GM23338 (cell line): ENCODE measurements around the gene DCN. TPM values are rescaled to one million over a fixed set of nuclear protein-coding genes. Genes with fewer than 3 reads are reported as not detected.

Source experiments
- ATAC-seq: fragments of 200-7000 bp; cut with Tn5 transposase; 3 replicates; pipeline ENCODE4 v1.9.1; 2020
- DNase-seq: peaks from one replicate; pipeline ENCODE4 v3.0.0-alpha.2; 2015; ENCODE audit warnings: low spot score
- H2AFZ ChIP-seq: fragments of 200-600 bp; sonication (generic); 2 replicates; pipeline ENCODE4 v1.8.0; 2016; ENCODE audit warnings: antibody characterized with exemption, mild to moderate bottlenecking, moderate library complexity
- H3F3A ChIP-seq: fragments of 200-600 bp; sonication (generic); replicated peaks from 2 replicates; pipeline ENCODE4 v1.8.0; 2017; ENCODE audit warnings: antibody characterized with exemption, mixed run types, low read depth
- H3K27ac ChIP-seq: fragments of 200-600 bp; sonication (generic); 2 replicates; pipeline ENCODE4 v1.6.1; 2016; ENCODE audit warnings: low read depth
- H3K27me3 ChIP-seq: fragments of 200-600 bp; sonication (generic); 2 replicates; pipeline ENCODE4 v1.8.0; 2016; ENCODE audit warnings: mild to moderate bottlenecking, mixed run types, moderate library complexity; ENCODE audit not compliant: insufficient read depth
- H3K36me3 ChIP-seq: fragments of 200-600 bp; sonication (generic); 2 replicates; pipeline ENCODE4 v1.8.0; 2016; ENCODE audit warnings: mild to moderate bottlenecking; ENCODE audit not compliant: insufficient read depth
- H3K4me1 ChIP-seq: fragments of 200-600 bp; sonication (generic); 2 replicates; pipeline ENCODE4 v1.8.0; 2016; ENCODE audit warnings: mild to moderate bottlenecking, moderate library complexity; ENCODE audit not compliant: insufficient read depth
- H3K4me2 ChIP-seq: fragments of 200-600 bp; sonication (generic); 2 replicates; pipeline ENCODE4 v1.7.1; 2017; ENCODE audit warnings: mixed run types
- H3K4me3 ChIP-seq: fragments of 200-600 bp; sonication (generic); 2 replicates; pipeline ENCODE4 v1.6.1; 2016; ENCODE audit warnings: mixed run types
- H3K79me2 ChIP-seq: fragments of 200-600 bp; sonication (generic); replicated peaks from 2 replicates; pipeline ENCODE4 v1.8.0; 2017; ENCODE audit warnings: mild to moderate bottlenecking; ENCODE audit not compliant: insufficient read depth
- H3K9me2 ChIP-seq: fragments of 200-600 bp; sonication (generic); 2 replicates; pipeline ENCODE4 v1.8.0; 2017; ENCODE audit not compliant: insufficient read depth
- H4K20me1 ChIP-seq: fragments of 200-600 bp; sonication (generic); replicated peaks from 2 replicates; pipeline ENCODE4 v1.8.0; 2017; ENCODE audit warnings: mild to moderate bottlenecking; ENCODE audit not compliant: insufficient read depth
- H3K27ac Mint-ChIP-seq: 2 replicates; pipeline ENCODE4 v1.8.0; 2020; ENCODE audit warnings: inconsistent platforms, mild to moderate bottlenecking, moderate library complexity, mixed read lengths
- H3K27me3 Mint-ChIP-seq: 3 replicates; pipeline ENCODE4 v1.8.0; 2022; ENCODE audit warnings: low read depth, mild to moderate bottlenecking, moderate library complexity, mixed read lengths, inconsistent platforms; ENCODE audit not compliant: insufficient read depth, poor library complexity
- H3K36me3 Mint-ChIP-seq: 3 replicates; pipeline ENCODE4 v1.8.0; 2021; ENCODE audit warnings: low read depth, mild to moderate bottlenecking, inconsistent platforms, moderate library complexity, mixed read lengths
- H3K4me1 Mint-ChIP-seq: 3 replicates; pipeline ENCODE4 v1.8.0; 2020; ENCODE audit warnings: mild to moderate bottlenecking, inconsistent platforms, mixed read lengths
- H3K4me3 Mint-ChIP-seq: 3 replicates; pipeline ENCODE4 v1.8.0; 2021; ENCODE audit warnings: moderate library complexity, mild to moderate bottlenecking, inconsistent platforms, mixed read lengths
- H3K9me3 Mint-ChIP-seq: 3 replicates; pipeline ENCODE4 v1.8.0; 2020; ENCODE audit warnings: moderate library complexity, mild to moderate bottlenecking, inconsistent platforms, mixed read lengths
- CREB1 ChIP-seq: fragments of 250-450 bp; sonication (Bioruptor Pico); IDR thresholded peaks from 2 replicates; pipeline ENCODE4 v1.5.0; 2020; ENCODE audit warnings: low read depth, mild to moderate bottlenecking, moderate library complexity
- ETS1 ChIP-seq: IDR thresholded peaks from 2 replicates; pipeline ENCODE4 v1.6.1; 2016; ENCODE audit warnings: antibody characterized with exemption
- EZH2 ChIP-seq: fragments of 200-600 bp; sonication (generic); IDR thresholded peaks from one replicate; pipeline ENCODE4 v1.8.0; 2017; ENCODE audit warnings: antibody characterized with exemption, mild to moderate bottlenecking, low read depth; ENCODE audit not compliant: unreplicated experiment
- EZH2phosphoT487 ChIP-seq: fragments of 200-600 bp; sonication (generic); IDR thresholded peaks from one replicate; pipeline ENCODE4 v1.8.1; 2018; ENCODE audit warnings: antibody characterized with exemption; ENCODE audit not compliant: unreplicated experiment
- JUNB ChIP-seq: IDR thresholded peaks from one replicate; pipeline ENCODE4 v1.6.1; 2016; ENCODE audit warnings: antibody characterized with exemption; ENCODE audit not compliant: unreplicated experiment
- NANOG ChIP-seq: IDR thresholded peaks from 2 replicates; pipeline ENCODE4 v1.6.1; 2016; ENCODE audit warnings: antibody characterized with exemption, borderline replicate concordance
- POLR2AphosphoS5 ChIP-seq: IDR thresholded peaks from 2 replicates; pipeline ENCODE4 v1.6.1; 2016; ENCODE audit warnings: antibody characterized with exemption, low read depth
- STAT1 ChIP-seq: IDR thresholded peaks from one replicate; pipeline ENCODE4 v1.6.1; 2016; ENCODE audit warnings: antibody characterized with exemption; ENCODE audit not compliant: unreplicated experiment
- ZNF114 ChIP-seq: fragments of 250-450 bp; sonication (Bioruptor Pico); IDR thresholded peaks from 2 replicates; pipeline ENCODE4 v1.5.0; 2020; ENCODE audit warnings: mild to moderate bottlenecking, moderate library complexity
- ZNF331 ChIP-seq: fragments of 250-450 bp; sonication (Bioruptor Pico); IDR thresholded peaks from 2 replicates; pipeline ENCODE4 v1.5.0; 2020; ENCODE audit warnings: low read depth, mild to moderate bottlenecking, moderate library complexity
- ZNF462 ChIP-seq: fragments of 250-450 bp; sonication (Bioruptor Pico); IDR thresholded peaks from 2 replicates; pipeline ENCODE4 v1.5.0; 2020; ENCODE audit warnings: mild to moderate bottlenecking, moderate library complexity
- polyA plus RNA-seq: library from polyadenylated mRNA; unstranded; fragments of >200 nt; fragmentation: Nextera tagmentation; extraction: Ambion mirVana; gene quantifications from 2 replicates; pipeline ENCODE4 v1.2.1, GENCODE V29; 2016
- total RNA-seq: library from RNA; depleted of rRNA; stranded (reverse); fragments of >200 nt; shearing (Covaris generic); gene quantifications from 2 replicates; pipeline ENCODE4 v1.2.3, GENCODE V29; 2014
- TF ChIP-seq, protein P1 (sequence below), 2 experiments: fragments of 200-600 bp in 1 of 2; sonication (generic) in 1 of 2; conservative IDR thresholded peaks; 2 replicates each; pipeline versions ENCODE4 v1.5.1 to v1.6.1; 2016 to 2017; ENCODE audit warnings: antibody characterized with exemption in 2 of 2, low read depth in 2 of 2, mild to moderate bottlenecking in 2 of 2, moderate library complexity in 1 of 2
- TF ChIP-seq, protein P2 (sequence below): IDR thresholded peaks from one replicate; pipeline ENCODE4 v1.6.1; 2018; ENCODE audit warnings: antibody characterized with exemption; ENCODE audit not compliant: unreplicated experiment

The DCN gene
- total and polyA plus RNA-seq, 2 experiments from 2014 or later = not detected

GRCh38 chr12:91210618-91211017 lies 28.0 kb upstream of the DCN start:
- H3K27me3 ChIP-seq = no peaks in the 10 kb centered on the region
- peaks cover 7% of the 10 kb centered on the region; the same call in 2 of the 3 replicates for H3K9me3 Mint-ChIP-seq
- no peaks in the 10 kb centered on the region for H3K4me1 Mint-ChIP-seq
- no peak overlapping the region for H3K4me2 ChIP-seq
- no peaks in the 10 kb centered on the region for H3K9me2 ChIP-seq
- no peaks in the 10 kb centered on the region for H3K36me3 ChIP-seq
- no peaks in the 10 kb centered on the region for H3F3A ChIP-seq
- H3K4me1 ChIP-seq = no peaks in the 10 kb centered on the region
- no peaks in the 10 kb centered on the region for H3K79me2 ChIP-seq
- no peak for ATAC-seq
- H4K20me1 ChIP-seq = no peaks in the 10 kb centered on the region
- no peak overlapping the region for H3K27ac Mint-ChIP-seq
- peak overlapping the region; percentile 53; the same call in 1 of the 2 replicates for H2AFZ ChIP-seq
- no peak overlapping the region for H3K27ac ChIP-seq
- no peaks in the 10 kb centered on the region for H3K27me3 Mint-ChIP-seq
- peaks cover 5% of the 10 kb centered on the region; the same call in 1 of the 3 replicates for H3K36me3 Mint-ChIP-seq
- no peak overlapping the region for H3K4me3 Mint-ChIP-seq
- no peak for TF ChIP-seq ZNF331
- TF ChIP-seq, protein P1, sequence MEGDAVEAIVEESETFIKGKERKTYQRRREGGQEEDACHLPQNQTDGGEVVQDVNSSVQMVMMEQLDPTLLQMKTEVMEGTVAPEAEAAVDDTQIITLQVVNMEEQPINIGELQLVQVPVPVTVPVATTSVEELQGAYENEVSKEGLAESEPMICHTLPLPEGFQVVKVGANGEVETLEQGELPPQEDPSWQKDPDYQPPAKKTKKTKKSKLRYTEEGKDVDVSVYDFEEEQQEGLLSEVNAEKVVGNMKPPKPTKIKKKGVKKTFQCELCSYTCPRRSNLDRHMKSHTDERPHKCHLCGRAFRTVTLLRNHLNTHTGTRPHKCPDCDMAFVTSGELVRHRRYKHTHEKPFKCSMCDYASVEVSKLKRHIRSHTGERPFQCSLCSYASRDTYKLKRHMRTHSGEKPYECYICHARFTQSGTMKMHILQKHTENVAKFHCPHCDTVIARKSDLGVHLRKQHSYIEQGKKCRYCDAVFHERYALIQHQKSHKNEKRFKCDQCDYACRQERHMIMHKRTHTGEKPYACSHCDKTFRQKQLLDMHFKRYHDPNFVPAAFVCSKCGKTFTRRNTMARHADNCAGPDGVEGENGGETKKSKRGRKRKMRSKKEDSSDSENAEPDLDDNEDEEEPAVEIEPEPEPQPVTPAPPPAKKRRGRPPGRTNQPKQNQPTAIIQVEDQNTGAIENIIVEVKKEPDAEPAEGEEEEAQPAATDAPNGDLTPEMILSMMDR (conservative IDR thresholded peaks at IDR 0.05; ENCODE audit: low read depth in 2 of 2) = no peak
- TF ChIP-seq ZNF462 = no peak
- no peak for TF ChIP-seq ZNF114 (CRISPR knock-in tag)
- no peak for TF ChIP-seq EZH2phosphoT487
- no peak for TF ChIP-seq STAT1
- TF ChIP-seq CREB1 = no peak
- no peak for TF ChIP-seq JUNB
- TF ChIP-seq EZH2 = no peak
- no peak for TF ChIP-seq POLR2AphosphoS5
- TF ChIP-seq ETS1 = no peak
- TF ChIP-seq, protein P2, sequence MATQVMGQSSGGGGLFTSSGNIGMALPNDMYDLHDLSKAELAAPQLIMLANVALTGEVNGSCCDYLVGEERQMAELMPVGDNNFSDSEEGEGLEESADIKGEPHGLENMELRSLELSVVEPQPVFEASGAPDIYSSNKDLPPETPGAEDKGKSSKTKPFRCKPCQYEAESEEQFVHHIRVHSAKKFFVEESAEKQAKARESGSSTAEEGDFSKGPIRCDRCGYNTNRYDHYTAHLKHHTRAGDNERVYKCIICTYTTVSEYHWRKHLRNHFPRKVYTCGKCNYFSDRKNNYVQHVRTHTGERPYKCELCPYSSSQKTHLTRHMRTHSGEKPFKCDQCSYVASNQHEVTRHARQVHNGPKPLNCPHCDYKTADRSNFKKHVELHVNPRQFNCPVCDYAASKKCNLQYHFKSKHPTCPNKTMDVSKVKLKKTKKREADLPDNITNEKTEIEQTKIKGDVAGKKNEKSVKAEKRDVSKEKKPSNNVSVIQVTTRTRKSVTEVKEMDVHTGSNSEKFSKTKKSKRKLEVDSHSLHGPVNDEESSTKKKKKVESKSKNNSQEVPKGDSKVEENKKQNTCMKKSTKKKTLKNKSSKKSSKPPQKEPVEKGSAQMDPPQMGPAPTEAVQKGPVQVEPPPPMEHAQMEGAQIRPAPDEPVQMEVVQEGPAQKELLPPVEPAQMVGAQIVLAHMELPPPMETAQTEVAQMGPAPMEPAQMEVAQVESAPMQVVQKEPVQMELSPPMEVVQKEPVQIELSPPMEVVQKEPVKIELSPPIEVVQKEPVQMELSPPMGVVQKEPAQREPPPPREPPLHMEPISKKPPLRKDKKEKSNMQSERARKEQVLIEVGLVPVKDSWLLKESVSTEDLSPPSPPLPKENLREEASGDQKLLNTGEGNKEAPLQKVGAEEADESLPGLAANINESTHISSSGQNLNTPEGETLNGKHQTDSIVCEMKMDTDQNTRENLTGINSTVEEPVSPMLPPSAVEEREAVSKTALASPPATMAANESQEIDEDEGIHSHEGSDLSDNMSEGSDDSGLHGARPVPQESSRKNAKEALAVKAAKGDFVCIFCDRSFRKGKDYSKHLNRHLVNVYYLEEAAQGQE = no peak
- TF ChIP-seq NANOG = no peak
- no peak for DNase-seq
- no peak overlapping the region for H3K4me3 ChIP-seq
